HG02970 (cell line): ENCODE measurements around the gene BRINP2.

Source experiments
- ATAC-seq: cut with Tn5 transposase; IDR thresholded peaks from one replicate; pipeline ENCODE4 v1.9.1; 2021; ENCODE audit warnings: mild to moderate bottlenecking, moderate library complexity, moderate number of reproducible peaks; ENCODE audit not compliant: unreplicated experiment, low FRiP score

Gene BRINP2

DNA sequence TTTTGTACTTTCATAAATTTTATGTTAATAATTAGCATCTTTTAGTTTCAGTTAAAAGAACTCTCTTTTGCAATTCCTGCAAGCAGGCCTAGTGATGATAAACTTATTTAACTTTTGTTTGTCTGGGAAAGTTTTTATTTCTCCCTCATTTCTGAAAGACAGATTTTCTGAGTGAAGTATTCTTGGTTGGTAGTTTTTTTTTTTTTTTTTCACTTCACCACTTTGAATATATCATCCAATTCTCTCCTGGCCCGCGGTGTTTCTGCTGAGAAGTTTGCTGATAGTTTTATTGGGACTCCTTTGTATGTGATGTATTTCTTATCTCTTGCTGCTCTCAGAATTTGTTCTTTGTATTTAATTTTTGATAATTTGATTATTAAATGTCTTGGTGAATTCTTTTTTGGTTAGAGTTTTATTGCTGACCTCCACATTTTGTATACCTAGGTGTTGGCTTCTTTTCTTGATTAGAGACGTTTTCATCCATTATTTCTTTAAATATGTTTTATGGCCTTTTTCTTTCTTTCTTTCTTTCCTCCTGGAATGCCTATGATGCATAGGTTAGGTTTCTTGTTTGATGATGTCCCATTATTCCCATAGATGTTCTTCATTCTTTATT is 45.9 kb downstream of the BRINP2 start:
- ATAC-seq: no peak

DNA sequence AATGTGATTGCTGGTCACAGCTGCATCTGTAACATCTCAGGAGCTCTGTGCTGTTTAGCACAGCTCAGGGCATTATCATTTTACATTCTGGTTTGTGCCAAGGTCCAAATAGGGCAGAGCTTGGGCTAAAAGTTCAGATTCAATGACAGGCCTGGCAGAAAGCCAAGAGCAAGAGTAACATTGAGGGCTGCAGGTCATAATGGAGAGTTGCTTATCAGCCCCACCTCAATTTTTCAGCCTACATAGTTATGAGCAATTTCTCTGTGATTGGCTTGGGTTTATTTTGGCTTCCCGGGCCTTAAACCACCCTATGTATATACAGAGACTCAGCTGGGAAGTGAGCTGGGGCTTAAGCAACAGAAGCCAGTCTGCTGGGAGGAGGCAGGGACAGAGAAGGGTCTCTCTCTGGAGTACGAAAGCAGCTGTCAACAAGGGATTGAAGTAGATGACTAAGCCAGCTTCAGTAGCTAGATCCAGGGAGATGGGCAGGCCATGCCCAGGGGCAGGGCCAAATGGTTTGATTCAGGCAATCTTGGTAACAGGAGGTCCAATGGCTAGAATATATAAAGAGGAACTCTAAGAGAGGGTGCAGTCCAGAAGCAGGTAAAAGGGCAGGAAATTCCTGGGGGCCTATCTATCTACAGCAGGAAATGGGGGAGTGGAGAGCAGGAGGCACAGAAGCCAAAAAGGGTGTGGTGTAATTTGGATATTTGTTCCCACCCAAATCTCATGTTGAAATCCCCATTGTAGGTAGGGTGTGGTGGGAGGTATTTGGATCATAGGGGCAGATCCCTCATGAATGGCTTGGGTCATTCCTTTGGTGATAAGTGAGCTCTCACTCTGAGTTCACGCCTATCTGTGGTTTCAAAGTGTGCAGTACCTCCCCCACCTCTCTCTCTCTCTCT is 49.0 kb downstream of the BRINP2 start:
- no peak for ATAC-seq

DNA sequence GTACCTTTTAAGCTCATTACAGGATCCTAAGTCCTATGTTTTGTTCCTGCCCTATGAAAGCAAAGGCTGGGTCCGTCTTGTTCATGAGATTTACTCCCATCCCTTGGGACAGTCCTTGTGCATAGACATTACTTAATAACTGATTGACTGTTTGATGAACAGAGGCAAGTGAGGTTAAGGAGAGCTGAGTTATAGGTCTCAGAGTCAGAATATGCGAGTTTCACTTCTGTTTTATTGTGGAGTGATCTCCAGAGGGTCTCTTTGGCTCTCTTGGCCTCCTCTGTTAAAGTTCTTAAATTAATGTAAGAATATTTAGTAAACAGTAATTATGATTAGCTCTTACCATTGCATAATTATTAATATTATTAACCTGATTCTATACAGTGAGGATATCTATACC is 52.6 kb downstream of the BRINP2 start:
- no peak for ATAC-seq

DNA sequence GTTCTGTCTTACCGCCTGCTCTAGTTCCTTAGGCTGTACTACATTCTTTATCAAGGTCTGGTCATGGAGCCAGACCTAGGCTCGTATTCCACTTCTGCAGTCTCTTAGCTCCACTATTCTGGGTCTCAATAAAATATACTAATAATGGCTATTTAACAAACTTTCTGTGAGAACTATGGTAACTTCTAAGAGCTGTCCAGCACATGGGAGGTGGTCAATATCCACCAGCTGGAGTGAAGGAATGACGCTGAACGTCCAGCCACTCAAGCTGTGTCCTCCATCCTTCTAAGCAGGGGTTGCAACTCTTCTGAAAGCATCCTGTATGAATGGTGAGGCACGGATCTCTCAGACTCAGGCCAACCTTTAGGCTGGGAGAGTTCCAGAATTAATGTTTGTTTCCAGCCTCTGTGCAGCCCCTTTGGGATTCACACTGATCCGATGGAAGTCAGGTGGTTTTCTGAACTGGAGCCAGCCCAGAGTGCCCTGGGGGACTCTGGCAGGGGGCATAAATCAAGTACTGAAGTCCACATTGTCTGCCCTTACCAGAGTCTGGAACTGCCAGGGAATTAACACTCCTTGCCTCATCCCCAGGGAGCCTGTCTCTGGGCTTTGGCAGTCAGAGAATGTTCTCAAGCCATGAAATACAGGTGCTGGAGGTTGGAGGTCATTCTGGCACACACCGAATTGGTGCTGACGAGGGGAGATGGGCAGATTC is 57.4 kb downstream of the BRINP2 start:
- ATAC-seq: no peak

DNA sequence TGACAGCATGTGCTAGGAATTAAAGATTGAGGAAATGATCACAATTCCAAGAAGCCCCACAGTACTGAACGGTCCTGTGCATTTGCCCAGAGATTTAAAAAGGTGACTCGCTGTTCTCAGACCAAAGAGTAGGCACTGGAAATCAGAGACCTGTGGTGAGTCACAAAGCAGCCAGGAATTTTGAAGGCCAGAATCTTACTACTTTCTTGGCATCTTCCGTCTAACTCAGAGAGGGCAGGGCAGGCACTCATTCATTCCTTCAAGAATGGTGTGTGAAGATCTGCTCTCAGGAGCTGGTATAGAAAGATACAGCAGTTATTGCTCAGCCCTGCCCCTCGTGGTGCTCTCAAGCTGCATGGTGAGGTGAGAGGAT is 57.9 kb downstream of the BRINP2 start:
- ATAC-seq: no peak

DNA sequence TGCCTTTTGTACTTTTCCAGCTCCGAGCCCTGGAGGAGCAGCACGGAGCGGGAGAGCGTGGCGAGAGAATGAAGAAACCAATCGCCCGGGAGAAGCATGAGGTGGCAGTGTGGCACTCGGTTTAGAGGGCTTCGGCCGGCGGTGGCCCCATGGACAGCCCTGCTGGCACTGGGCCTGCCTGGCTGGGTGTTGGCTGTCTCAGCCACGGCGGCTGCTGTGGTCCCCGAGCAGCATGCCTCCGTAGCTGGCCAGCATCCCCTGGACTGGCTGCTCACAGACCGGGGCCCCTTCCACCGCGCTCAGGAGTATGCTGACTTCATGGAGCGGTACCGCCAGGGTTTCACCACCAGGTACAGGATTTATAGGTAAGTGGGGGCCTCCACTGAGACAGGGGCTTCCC is 59.0 kb downstream of the BRINP2 start:
- no peak for ATAC-seq

DNA sequence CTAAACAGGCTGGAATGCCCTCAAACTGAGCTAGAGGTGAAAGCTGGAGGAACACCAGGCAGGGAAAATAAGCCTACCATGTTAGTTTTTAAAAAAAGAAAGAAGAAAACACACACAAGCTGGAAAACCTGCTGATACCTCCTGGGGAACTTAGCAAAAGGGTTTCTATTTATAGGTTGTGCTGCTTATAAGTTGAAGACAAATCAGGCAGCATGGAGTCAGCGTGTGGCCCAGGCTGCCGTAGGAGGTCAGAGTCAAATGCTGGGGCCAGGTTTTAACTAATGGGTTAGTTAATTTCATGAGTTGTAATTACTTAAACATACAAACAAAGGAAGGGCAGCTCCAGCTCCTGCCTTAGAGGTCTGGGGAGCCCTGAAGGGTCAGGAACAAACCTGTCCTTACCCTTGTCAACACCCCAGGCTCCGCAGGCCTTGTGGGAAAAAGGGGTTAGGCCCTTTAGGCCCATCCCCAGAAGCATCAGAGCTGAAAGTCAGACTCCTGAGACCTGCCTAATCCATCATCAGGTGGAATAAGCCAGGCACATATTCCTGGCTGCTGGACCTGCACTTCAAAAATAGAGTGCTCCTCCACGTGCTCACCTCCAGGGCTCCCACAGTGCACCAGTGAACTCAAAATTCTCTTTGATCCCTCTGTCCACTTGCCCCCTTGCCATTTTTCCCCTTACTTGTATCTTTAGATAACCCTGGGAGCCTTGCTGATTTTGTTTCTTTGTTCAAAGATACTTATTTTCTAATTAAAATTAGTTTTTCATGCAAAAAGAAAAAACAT is 59.7 kb downstream of the BRINP2 start:
- ATAC-seq: no peak

DNA sequence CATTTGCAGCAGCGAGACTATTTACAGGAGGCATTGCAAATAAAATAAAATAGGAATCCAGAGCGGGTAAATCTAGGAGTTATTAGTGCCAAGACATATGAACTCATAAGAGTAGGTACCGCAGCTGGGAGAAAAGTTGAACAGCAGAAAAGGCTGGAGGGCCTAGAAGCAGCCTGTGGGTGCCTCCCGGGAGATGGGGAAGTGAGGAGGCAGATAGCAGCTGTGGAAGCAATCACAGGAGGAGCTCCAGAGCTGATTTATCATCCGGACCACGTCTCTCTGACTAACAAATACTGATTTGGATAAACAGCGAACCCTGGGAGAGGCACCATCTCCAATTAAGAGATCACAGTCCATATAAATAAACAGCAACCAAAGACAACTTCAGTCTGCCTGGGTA is 64.6 kb downstream of the BRINP2 start:
- ATAC-seq: no peak

DNA sequence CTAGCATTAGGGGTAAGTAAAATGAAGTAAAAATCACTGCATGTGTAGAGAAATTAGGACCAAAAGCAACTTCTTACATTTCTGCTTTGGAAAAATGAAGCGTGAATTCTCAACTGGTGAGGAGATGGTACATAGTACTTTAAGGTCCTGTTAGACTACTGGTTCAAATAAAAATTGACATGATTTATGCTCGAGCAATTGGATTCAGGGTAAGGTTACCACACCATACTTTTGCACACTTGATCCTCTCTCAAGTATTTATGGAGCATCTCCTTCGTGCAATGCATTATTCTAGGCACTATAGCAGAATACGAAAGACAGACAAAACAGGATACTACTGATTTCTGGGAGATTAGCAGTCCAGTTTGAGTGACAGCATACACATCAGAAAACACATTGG is 66.2 kb downstream of the BRINP2 start:
- no peak for ATAC-seq

DNA sequence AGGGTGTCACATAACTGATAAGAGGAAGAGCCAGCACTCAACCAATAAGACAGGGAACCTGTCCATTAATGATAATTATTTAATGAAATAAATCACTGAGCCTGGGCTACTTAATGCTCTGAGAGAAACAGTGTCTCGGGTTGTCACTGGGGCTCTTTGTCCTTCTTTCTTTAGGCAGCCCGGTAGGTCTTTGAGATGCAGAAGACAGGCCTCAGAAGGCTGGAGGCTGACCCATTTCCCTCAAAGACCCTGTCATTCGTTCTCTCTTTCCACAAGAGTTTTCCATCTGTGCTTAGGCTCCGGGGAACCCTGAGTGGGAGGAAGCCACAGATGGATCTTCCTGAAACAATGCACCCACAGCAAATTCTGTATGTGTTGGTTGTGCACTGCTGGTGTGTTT is 68.2 kb downstream of the BRINP2 start:
- no peak for ATAC-seq

DNA sequence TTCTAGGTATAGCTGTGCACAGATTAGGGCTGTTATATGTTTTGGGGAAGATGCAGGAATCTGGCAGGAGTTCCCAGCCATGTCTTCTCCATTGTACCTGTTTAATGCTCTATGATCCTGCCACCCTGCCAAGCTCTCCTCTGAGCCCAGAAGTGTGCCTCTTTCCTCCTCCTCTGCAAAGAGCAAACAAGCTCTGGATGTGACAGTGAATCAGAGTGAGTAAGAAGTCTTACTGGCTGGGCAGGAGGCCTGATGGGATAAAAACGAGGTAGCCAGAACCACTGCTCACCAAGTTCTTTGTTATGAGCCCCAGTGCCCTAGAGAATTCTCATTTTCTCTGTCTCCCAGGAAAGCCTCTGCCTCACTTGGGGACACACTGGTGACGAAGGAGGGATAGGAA is 69.0 kb downstream of the BRINP2 start:
- no peak for ATAC-seq

DNA sequence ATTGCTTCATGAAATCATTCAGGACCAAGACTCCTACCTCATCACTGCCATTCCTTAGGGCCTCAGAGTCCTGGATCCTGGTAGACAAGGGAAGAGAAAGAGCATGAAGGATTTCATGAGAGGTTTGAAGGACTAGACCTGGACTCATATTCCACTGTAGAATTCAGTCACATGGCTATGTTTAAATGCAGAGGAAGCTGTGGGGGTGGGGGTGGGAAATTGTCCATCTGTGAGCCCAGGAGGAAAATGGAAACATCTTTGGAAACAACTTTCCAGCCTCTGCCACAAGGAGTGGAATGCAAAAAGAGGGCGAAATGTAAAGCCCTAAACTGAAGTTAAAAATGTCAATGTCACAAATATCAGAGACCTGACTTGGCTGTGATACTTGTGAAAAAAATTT is 73.0 kb downstream of the BRINP2 start:
- ATAC-seq: no peak

DNA sequence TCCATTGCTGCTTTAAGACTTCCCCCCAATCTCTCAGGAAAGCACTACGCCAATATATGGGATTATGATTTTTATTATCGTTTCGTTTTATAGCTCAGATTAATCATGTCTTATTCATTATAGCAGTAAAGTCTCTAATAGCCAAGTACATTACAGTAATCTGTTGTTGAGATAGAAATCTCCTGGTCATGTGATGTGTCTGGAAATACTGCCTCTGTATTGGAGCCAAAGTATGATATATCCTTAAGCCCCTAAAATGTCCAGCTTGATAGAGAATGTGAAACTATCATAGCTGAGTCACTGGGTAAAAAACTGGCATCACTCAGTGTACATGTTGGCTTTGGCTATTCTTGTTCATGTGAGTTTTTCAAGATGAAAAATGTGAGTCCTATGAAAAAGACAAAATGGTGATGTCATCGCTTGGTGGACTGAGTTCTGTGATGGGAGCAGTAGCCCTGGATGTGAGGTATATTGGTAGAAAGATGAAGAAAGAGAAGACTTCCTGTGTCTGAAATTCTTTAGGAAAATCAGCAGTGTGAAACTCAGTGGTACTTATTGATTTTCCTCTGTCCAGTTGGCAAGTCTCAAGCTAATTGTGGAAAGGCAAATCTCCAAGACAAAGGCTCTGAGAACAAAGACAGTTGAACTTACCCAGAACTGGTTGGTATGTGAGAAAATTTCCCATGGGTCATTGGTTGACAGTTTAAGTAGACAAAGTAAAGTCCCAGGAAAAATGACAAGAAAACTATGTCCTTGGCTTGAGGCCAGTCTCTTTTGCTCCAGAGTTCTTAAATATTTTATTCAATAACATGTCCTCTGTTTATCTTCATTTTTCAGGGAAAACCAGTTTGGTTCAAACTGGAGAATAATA is 76.2 kb downstream of the BRINP2 start:
- no peak for ATAC-seq

DNA sequence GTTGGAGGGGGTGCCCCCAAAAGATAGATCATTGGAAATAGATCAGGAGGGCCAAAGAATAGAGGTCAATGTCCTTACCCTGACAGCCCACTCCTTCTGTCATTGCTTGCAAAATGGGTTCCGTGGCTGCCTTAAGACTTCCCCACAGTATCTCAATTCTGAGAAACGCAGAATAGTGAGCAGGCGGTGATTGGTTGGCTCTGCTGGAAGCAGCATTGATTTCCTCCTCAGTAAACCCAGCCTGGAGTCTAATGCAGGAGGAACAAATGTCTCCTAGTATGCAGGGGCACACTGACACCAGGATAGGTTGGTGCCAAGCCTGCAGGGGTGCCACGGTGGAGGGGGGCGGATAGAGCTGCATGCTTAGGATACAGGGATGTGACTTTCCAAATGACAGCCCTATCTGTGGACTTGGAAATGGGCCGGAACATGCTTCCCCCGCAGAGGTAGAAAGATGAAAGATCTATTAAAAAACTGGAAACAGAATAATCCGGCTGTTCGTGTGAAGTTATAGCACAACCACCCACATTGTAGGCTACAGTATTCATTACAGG is 76.9 kb downstream of the BRINP2 start:
- ATAC-seq: no peak

DNA sequence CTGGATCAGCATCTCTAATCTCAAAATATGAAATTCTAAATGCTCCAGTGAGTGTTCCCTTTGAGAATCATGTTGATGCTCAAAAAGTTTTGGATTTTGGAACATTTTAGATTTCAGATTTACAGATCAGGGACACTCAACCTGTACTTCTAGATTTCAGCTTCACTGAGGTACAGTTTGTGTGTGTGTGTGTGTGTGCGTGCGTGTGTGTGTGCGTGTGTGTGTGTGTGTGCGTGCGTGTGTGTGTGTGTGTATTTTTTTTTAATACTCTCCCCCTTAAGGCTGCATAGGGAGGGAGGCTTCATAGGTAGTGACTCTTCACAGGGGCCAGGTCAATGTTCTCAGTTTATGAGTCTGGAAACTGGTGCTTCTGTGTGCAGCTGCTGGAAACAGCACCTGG is 77.5 kb downstream of the BRINP2 start:
- no peak for ATAC-seq

DNA sequence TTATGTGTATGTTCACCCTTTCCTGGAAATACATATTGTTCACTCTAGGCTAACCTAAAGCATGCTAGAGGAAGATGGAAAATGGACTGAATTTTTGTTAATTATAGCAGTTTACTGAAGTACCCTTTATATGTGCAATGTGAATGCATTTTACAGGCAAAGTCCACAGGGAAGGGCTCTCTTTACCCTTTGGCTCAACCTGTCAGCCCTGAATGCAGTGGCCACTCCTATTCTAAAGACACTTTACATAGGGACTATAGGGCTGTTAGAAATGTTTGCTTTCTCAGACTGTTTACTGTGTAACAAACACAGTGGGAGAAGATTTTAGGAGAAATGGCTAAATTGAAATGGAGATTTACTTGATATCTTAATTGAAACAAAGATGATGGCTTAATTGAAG is 78.5 kb downstream of the BRINP2 start:
- ATAC-seq: no peak

DNA sequence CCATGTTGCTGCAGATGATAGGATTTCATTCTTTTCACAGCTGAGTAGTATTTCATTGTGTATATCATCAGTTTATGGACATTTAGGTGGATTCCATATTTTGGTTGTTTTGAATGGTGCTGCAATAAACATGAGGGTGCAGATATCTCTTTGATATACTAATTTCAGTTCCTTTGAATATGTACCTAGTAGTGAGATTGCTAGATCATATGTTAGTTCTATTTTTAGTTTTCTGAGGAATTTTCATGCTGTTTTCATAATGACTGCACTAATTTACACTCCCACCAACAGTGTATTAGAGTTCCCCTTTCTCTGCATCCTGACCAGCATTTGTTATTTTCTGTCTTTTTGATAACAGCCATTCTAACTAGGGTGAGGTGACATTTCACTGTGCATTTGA is 82.1 kb downstream of the BRINP2 start:
- ATAC-seq: no peak

DNA sequence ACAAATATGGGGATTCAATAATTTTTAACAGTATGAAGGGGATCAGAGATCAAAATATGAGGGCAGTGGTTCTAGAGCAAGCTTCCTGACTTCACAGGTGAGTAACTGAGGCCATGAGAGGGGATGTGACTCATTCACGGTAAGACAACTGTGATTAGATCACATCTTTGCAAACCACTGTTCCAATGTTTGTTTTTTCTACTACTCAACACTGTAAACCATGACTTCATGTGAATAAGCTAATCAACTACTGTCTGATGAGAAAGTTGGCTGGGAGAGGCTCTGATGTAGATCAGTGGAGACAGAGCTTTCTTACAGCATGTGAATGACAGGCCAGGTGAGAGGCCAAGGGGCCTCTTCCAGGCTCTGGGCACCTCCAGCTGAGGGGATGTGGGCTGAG is 84.7 kb downstream of the BRINP2 start:
- no peak for ATAC-seq
